CD1c-positive myeloid dendritic cell (primary cell): Measurements from ENCODE around the gene EPDR1.

ENCODE experiments used
- DNase-seq: peaks from one replicate; pipeline ENCODE4 v3.0.0-alpha.2; 2016; ENCODE audit errors: extremely low spot score

Gene EPDR1

GRCh38 chr7:37977243-37977642, 56.8 kb downstream of the EPDR1 start:
- no peak for DNase-seq

DNA sequence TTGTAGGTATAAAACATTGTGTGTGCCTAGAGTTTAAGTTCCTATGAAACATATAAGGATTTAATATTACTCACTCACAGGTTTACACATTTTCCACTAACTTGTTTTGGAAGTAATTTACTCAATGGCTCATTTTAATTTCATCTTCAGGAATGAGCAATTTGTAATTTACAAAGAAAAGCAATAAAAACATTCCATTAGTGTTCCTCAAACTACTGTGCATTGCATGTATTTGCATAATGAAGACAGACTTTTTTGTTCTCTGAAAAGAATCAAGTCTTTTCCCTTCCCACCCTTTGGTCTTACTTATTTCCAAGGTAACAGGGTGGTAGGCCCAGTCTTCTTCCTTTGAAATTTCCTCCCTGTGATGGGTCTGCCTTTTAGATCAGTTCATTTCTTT, 61.2 kb downstream of the EPDR1 start:
- DNase-seq, result no peak

- DNase-seq, result no peak
Observed at GRCh38 chr7:37982423-37982822, 62.0 kb downstream of the EPDR1 start.

- DNase-seq, result no peak
Observed at GRCh38 chr7:37984750-37985390, 64.4 kb downstream of the EPDR1 start.

DNA sequence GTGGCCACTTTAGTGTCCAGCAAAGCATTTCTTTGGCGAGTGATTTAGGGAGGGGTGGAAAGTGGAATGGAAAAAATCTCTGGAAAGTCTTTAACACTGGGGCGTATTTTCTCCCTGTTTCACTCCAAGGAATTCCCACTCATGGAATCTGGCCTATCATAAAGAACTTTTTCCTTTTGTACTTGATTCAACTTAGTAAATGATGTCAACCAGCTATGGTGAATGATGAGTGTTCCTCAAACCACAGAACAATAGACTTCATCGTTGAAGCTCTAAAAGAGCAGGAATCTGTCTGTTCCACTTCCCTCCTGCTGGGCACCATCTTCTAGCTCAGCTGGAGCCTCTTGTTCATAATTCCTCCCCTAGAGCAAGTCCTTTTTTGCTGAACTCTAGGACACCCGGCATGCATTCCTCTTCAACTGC, 66.5 kb downstream of the EPDR1 start:
- DNase-seq, result no peak

- peak; percentile 77 for DNase-seq
Observed at GRCh38 chr7:37987732-37988131, 67.3 kb downstream of the EPDR1 start.

GRCh38 chr7:37988721-37989650, 68.5 kb downstream of the EPDR1 start:
- no peak for DNase-seq

GRCh38 chr7:37990337-37990736, 69.9 kb downstream of the EPDR1 start:
- DNase-seq, result no peak

- DNase-seq, result no peak
Observed at GRCh38 chr7:37993060-37993501, 72.6 kb downstream of the EPDR1 start.

- DNase-seq, result no peak
Observed at GRCh38 chr7:37999673-38000072, 79.2 kb downstream of the EPDR1 start.

DNA sequence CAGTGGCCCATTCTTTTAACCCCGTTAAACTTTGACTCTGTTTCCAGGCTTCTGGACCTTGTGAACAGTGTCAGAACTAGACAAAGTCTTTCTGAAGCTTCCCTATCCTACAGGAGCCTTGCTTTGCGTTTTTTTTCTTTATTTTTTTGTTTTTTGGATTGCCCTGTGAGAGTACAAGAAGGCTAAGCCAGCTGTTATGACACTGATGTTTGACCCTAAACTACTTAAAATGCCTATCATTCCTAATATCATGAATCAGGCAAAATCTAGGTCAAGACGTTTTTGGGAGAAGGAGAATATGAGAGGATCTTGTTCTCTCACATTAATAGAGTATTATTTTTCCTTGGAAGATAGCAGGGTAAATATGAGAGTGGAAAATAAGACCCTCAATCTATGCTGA, 79.8 kb downstream of the EPDR1 start:
- DNase-seq, result no peak
